ENCODE measurements around the gene SEMA3C. TPM values are rescaled to one million over a fixed set of nuclear protein-coding genes. Genes with fewer than 3 reads are reported as not detected.

Gene SEMA3C
- total RNA-seq, 1 experiment from 2014 or later, result 232 TPM

DNA sequence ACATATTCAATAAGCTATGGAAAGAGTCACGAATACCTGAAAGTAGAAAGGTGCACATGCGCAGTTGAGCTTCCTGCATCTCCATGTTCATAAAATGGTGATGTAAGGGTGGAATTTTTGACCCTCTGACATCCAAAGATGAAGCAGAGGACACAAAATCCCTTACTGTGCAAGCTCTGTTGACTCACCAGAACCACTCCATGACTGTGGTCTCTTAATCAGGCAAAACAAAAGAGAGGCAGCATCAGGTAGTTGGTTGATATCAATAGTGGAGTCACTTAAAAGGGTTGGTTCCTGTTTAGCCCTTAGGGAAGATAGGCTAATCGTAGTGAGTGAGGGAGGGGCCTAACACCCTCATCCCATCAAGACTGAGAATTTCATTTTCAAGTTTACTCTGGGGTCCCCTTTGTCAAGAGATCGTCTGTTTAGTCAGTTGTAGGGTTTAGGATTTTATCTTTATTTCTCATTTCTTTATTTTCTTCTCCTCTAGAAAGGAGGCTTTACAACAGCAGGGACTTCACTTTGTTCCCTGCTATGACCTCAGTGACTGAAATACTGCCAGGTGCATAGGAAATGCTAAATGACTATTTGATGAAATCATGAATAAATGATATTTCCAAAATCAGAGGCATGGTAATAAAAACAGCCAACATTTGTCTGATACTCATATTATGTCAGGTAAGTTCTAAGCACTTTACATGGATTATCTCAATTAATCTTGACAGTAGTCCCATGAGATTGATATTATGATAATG lies 182.3 kb downstream of the SEMA3C start:
- no peak for ATAC-seq
- H3K27ac ChIP-seq (ENCODE audit: low read length), result peak overlapping the region; percentile 30; the same call in 1 of the 2 replicates
- in situ Hi-C loops (cut with HindIII; ENCODE audit: low pct_unique_long_range_greater_than_20kb, low sequenced_read_pairs) (no loop called here), intact Hi-C loops (cut with micrococcal nuclease; ENCODE audit: unreplicated experiment) (no loop called here)
- no peaks in the 10 kb centered on the region for H3K9me3 ChIP-seq (ENCODE audit: control insufficient read depth, insufficient read depth, low read depth, low read length)
- no peaks in the 10 kb centered on the region for H3K27me3 ChIP-seq (ENCODE audit: control insufficient read depth, insufficient read depth, low read length)
- POLR2A ChIA-PET, result no interaction called here
- H3K4me1 ChIP-seq (ENCODE audit: control insufficient read depth, insufficient read depth, low read length), result peaks cover 20% of the 10 kb centered on the region; the same call in 1 of the 2 replicates
- H3K36me3 ChIP-seq (ENCODE audit: control insufficient read depth, insufficient read depth, low read length), result no peaks in the 10 kb centered on the region
- BruUV-seq (replicated peaks), result no TSS peak
- CTCF ChIA-PET, result no interaction called here
- H3K4me3 ChIP-seq (ENCODE audit: low read depth in 2 of 2, low read length in 2 of 2), result no peak overlapping the region
- TF ChIP-seq POLR2AphosphoS5 (IDR thresholded peaks at IDR 0.05; ENCODE audit: low read depth, low read length) (no peak), REST (IDR thresholded peaks at IDR 0.05; ENCODE audit: insufficient read depth in 1 of 2, low read depth in 2 of 2, low read length in 1 of 2) (no peak), CTCF (IDR thresholded peaks at IDR 0.05) (no peak), SIN3A (IDR thresholded peaks at IDR 0.05; ENCODE audit: borderline replicate concordance, insufficient read depth, low read depth, low read length) (no peak), TCF7L2 (IDR thresholded peaks at IDR 0.05; ENCODE audit: low read depth, low read length) (no peak)
- DNase-seq (ENCODE audit: low read depth, low spot score), result no peak

DNA sequence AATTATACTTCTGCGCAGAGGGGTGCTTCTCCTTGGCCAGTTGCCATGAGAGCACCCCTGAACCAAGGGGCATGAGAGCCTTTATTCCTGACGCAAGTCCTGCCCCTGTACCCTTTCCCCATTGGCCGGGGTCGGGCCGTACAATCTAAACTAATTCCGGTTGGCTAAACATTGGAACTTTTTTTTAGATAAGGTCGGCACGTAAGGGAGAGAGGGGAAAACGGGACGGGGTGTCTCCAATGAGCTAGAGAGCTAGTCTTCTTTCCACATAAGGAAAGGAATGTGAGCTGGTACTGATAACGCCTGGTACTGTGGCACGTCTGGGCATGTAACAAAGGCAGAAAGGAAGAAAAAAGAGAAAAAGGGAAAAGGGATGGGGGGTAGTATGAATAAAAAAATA lies 183.5 kb downstream of the SEMA3C start:
- CTCF ChIA-PET, result no interaction called here
- H3K9me3 ChIP-seq (ENCODE audit: control insufficient read depth, insufficient read depth, low read depth, low read length), result no peaks in the 10 kb centered on the region
- no peaks in the 10 kb centered on the region for H3K36me3 ChIP-seq (ENCODE audit: control insufficient read depth, insufficient read depth, low read length)
- no TSS peak for BruUV-seq (replicated peaks)
- DNase-seq (ENCODE audit: low read depth, low spot score) (no peak), ATAC-seq (no peak)
- H3K27ac ChIP-seq (ENCODE audit: low read length), result no peak overlapping the region
- TF ChIP-seq SIN3A (IDR thresholded peaks at IDR 0.05; ENCODE audit: borderline replicate concordance, insufficient read depth, low read depth, low read length), result no peak
- TF ChIP-seq TCF7L2 (IDR thresholded peaks at IDR 0.05; ENCODE audit: low read depth, low read length), result no peak
- TF ChIP-seq REST (IDR thresholded peaks at IDR 0.05; ENCODE audit: insufficient read depth in 1 of 2, low read depth in 2 of 2, low read length in 1 of 2), result no peak
- H3K4me3 ChIP-seq (ENCODE audit: low read depth in 2 of 2, low read length in 2 of 2), result no peak overlapping the region
- H3K4me1 ChIP-seq (ENCODE audit: control insufficient read depth, insufficient read depth, low read length), result peaks cover 8% of the 10 kb centered on the region; the same call in 1 of the 2 replicates
- in situ Hi-C loops (cut with HindIII; ENCODE audit: low pct_unique_long_range_greater_than_20kb, low sequenced_read_pairs), result no loop called here
- POLR2A ChIA-PET, result no interaction called here
- H3K27me3 ChIP-seq (ENCODE audit: control insufficient read depth, insufficient read depth, low read length), result no peaks in the 10 kb centered on the region
- intact Hi-C loops (cut with micrococcal nuclease; ENCODE audit: unreplicated experiment), result no loop called here

Measured in Panc1 (cell line).